Activated CD8-positive, alpha-beta T cell treated with anti-CD3 and anti-CD28 coated beads for 36 hours (primary cell): ENCODE results near the gene CTSH. TPM values are rescaled to one million over a fixed set of nuclear protein-coding genes. Genes with fewer than 3 reads are reported as not detected.

Experiments
- ATAC-seq: fragments of 200-7000 bp; cut with Tn5 transposase; one replicate; pipeline ENCODE4 v1.10.0; 2021; ENCODE audit warnings: mild to moderate bottlenecking, moderate library complexity
- CTCF ChIA-PET: fragments of 350-600 bp; sonication (Branson Sonifier 250); formaldehyde crosslinking; loops from one replicate; lab custom pipeline; 2021; ENCODE audit warnings: antibody characterized with exemption; lab: Charles Lee
- POLR2A ChIA-PET: fragments of 350-600 bp; sonication (Branson Sonifier 250); formaldehyde crosslinking; loops from one replicate; lab custom pipeline; 2021; ENCODE audit warnings: antibody characterized with exemption; lab: Charles Lee
- DNase-seq: peaks from one replicate; pipeline ENCODE4 v3.0.0-alpha.2; 2020
- H3K27ac Mint-ChIP-seq: one replicate; pipeline ENCODE4 v1.8.0; 2021; ENCODE audit warnings: mild to moderate bottlenecking, mixed read lengths
- H3K27me3 Mint-ChIP-seq: one replicate; pipeline ENCODE4 v1.8.0; 2021; ENCODE audit warnings: mixed read lengths
- H3K36me3 Mint-ChIP-seq: one replicate; pipeline ENCODE4 v1.8.0; 2021; ENCODE audit warnings: low read depth, mixed read lengths
- H3K4me1 Mint-ChIP-seq: one replicate; pipeline ENCODE4 v1.8.0; 2021; ENCODE audit warnings: low read depth, mixed read lengths
- H3K4me3 Mint-ChIP-seq: one replicate; pipeline ENCODE4 v1.8.0; 2021; ENCODE audit warnings: mild to moderate bottlenecking, moderate library complexity, mixed read lengths
- H3K9me3 Mint-ChIP-seq: one replicate; pipeline ENCODE4 v1.8.0; 2021; ENCODE audit warnings: mixed read lengths
- intact Hi-C: fragments of 100-400 bp; cut with micrococcal nuclease; formaldehyde crosslinking; loops from one replicate; pipeline ENCODE4 v1.10.0; 2022
- total RNA-seq, 2 experiments: library from RNA; stranded (reverse); gene quantifications; one replicate each; pipeline ENCODE4 v1.2.3, GENCODE V29; 2021
- TF ChIP-seq, protein P1 (sequence below): fragments of 200-600 bp; IDR thresholded peaks from one replicate; pipeline ENCODE4 v1.8.0; 2022; ENCODE audit warnings: antibody characterized with exemption, mild to moderate bottlenecking

CTSH gene
- total RNA-seq, 2 experiments from 2014 or later = 13.2 to 14.1 TPM

GRCh38 chr15:78950343-78950742 is 5.5 kb upstream of the CTSH start:
- no peak overlapping the region for H3K27ac Mint-ChIP-seq
- DNase-seq = no peak
- TF ChIP-seq, protein P1, sequence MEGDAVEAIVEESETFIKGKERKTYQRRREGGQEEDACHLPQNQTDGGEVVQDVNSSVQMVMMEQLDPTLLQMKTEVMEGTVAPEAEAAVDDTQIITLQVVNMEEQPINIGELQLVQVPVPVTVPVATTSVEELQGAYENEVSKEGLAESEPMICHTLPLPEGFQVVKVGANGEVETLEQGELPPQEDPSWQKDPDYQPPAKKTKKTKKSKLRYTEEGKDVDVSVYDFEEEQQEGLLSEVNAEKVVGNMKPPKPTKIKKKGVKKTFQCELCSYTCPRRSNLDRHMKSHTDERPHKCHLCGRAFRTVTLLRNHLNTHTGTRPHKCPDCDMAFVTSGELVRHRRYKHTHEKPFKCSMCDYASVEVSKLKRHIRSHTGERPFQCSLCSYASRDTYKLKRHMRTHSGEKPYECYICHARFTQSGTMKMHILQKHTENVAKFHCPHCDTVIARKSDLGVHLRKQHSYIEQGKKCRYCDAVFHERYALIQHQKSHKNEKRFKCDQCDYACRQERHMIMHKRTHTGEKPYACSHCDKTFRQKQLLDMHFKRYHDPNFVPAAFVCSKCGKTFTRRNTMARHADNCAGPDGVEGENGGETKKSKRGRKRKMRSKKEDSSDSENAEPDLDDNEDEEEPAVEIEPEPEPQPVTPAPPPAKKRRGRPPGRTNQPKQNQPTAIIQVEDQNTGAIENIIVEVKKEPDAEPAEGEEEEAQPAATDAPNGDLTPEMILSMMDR = no peak
- ATAC-seq = no peak
- POLR2A ChIA-PET = no interaction called here
- intact Hi-C loops = no loop called here
- H3K36me3 Mint-ChIP-seq = no peaks in the 10 kb centered on the region
- no peaks in the 10 kb centered on the region for H3K9me3 Mint-ChIP-seq
- H3K27me3 Mint-ChIP-seq = peaks cover 3% of the 10 kb centered on the region
- H3K4me3 Mint-ChIP-seq = no peak overlapping the region
- H3K4me1 Mint-ChIP-seq = peaks cover 7% of the 10 kb centered on the region
- CTCF ChIA-PET = no interaction called here

DNA sequence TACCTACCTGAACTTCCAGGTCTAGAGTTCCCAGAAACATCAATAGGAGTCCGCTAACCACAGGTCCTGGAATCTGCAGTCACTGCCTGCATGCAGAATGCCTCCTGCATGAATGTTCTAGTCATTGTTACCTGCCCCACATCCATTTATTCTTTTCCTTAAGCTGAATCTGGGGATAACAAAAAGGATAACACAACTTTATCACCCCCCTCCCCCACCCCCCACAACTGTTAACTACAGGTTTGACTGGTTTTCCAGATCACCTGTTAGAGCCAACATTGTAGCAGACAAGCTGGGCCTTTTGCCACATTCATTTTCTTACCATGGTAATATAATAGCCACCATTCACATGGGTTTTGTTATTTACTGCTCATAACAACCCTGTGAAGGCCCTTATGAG is 4.6 kb upstream of the CTSH start:
- POLR2A ChIA-PET = no interaction called here
- no peak for DNase-seq
- Mint-ChIP-seq H3K36me3 (no peaks in the 10 kb centered on the region), H3K4me3 (no peak overlapping the region), H3K9me3 (no peaks in the 10 kb centered on the region), H3K27ac (no peak overlapping the region), H3K4me1 (peaks cover 9% of the 10 kb centered on the region), H3K27me3 (peaks cover 6% of the 10 kb centered on the region)
- ATAC-seq = no peak
- CTCF ChIA-PET = no interaction called here
- TF ChIP-seq, protein P1 = no peak
- intact Hi-C loops = no loop called here

GRCh38 chr15:78947506-78947905 is 2.7 kb upstream of the CTSH start:
- ChIA-PET CTCF (no interaction called here), POLR2A (no interaction called here)
- no peak for DNase-seq
- Mint-ChIP-seq H3K27ac (no peak overlapping the region), H3K4me3 (no peak overlapping the region), H3K4me1 (peaks cover 9% of the 10 kb centered on the region), H3K27me3 (peaks cover 12% of the 10 kb centered on the region), H3K9me3 (no peaks in the 10 kb centered on the region), H3K36me3 (no peaks in the 10 kb centered on the region)
- no peak for ATAC-seq
- TF ChIP-seq, protein P1 = no peak
- intact Hi-C loops = no loop called here

GRCh38 chr15:78946493-78946892 is 1.6 kb upstream of the CTSH start:
- Mint-ChIP-seq H3K9me3 (no peaks in the 10 kb centered on the region), H3K4me3 (no peak overlapping the region), H3K4me1 (peaks cover 6% of the 10 kb centered on the region), H3K36me3 (no peaks in the 10 kb centered on the region), H3K27me3 (peaks cover 12% of the 10 kb centered on the region), H3K27ac (no peak overlapping the region)
- ATAC-seq = no peak
- ChIA-PET CTCF (no interaction called here), POLR2A (no interaction called here)
- DNase-seq = no peak
- TF ChIP-seq, protein P1 = no peak
- intact Hi-C loops = no loop called here

DNA sequence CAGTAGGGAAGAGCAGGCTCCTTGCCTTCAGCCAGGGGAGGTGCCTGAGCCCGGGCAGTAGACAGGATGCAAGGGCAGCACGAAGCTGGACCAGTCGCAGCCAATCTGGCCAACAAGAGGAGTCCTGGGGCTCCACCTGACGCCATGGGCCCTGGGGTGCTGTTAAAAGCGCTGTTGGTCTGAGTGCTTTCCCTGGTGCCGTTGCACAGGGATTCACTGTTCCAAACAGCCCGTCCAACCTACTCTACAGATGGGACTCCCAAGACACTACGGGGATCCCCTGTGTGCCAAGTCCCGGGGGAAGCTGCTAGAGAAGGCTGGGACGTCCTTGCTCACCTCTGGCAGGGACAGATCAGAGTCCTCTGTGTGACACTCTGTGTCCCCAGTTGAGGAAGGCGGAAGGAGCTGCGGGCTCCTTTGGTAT is 632 bp downstream of the CTSH start:
- no peak overlapping the region for H3K27ac Mint-ChIP-seq
- DNase-seq = no peak
- H3K4me3 Mint-ChIP-seq = peak overlapping the region; percentile 70
- H3K36me3 Mint-ChIP-seq = no peaks in the 10 kb centered on the region
- peaks cover 12% of the 10 kb centered on the region for H3K27me3 Mint-ChIP-seq
- peak; percentile 3 for ATAC-seq
- H3K9me3 Mint-ChIP-seq = no peaks in the 10 kb centered on the region
- peaks cover 5% of the 10 kb centered on the region for H3K4me1 Mint-ChIP-seq
- intact Hi-C loops = no loop called here
- POLR2A ChIA-PET = interaction anchor here (0.7 kb wide), 1 partner anchor 9 kb away, joined by 3 read pairs; no protein-coding TSS in a partner anchor
- TF ChIP-seq, protein P1 = no peak
- CTCF ChIA-PET = interaction anchor here (0.7 kb wide), 1 partner anchor 16 kb away, joined by 3 read pairs; no protein-coding TSS in a partner anchor
